NB4 (cell line): Measurements from ENCODE around the gene SLC7A10.

Experiments
- MYC ChIP-seq: IDR thresholded peaks from 2 replicates; pipeline ENCODE4 v1.6.1; 2011; ENCODE audit warnings: low read depth, low read length
- TF ChIP-seq, protein P1 (sequence below): IDR thresholded peaks from one replicate; pipeline ENCODE4 v1.5.1; 2012; ENCODE audit warnings: low read depth, low read length

- TF ChIP-seq, protein P1, sequence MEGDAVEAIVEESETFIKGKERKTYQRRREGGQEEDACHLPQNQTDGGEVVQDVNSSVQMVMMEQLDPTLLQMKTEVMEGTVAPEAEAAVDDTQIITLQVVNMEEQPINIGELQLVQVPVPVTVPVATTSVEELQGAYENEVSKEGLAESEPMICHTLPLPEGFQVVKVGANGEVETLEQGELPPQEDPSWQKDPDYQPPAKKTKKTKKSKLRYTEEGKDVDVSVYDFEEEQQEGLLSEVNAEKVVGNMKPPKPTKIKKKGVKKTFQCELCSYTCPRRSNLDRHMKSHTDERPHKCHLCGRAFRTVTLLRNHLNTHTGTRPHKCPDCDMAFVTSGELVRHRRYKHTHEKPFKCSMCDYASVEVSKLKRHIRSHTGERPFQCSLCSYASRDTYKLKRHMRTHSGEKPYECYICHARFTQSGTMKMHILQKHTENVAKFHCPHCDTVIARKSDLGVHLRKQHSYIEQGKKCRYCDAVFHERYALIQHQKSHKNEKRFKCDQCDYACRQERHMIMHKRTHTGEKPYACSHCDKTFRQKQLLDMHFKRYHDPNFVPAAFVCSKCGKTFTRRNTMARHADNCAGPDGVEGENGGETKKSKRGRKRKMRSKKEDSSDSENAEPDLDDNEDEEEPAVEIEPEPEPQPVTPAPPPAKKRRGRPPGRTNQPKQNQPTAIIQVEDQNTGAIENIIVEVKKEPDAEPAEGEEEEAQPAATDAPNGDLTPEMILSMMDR: no peak
- TF ChIP-seq MYC: no peak
Observed at GRCh38 chr19:33274663-33275558, 49.3 kb upstream of the SLC7A10 start.
